MCF 10A (cell line): ENCODE data around the gene TOR4A. TPM values are rescaled to one million over a fixed set of nuclear protein-coding genes. Genes with fewer than 3 reads are reported as not detected.

Experiments used
- BruUV-seq: library from RNA; stranded (reverse); fragments of 400-500 nt; replicated peaks from 2 replicates; lab custom pipeline; 2021; lab: Mats Ljungman, UMichigan
- CTCF ChIA-PET: fragments of 300-600 bp; sonication (Branson Sonifier 250); formaldehyde crosslinking; extraction: SDS; loops from one replicate; lab custom pipeline; 2021; ENCODE audit warnings: antibody characterized with exemption, inconsistent platforms; lab: Yijun Ruan, JAX
- POLR2A ChIA-PET: fragments of 300-600, 350-650 bp; sonication (Branson Sonifier 250); formaldehyde crosslinking; extraction: SDS; loops from one replicate; lab custom pipeline; 2020; ENCODE audit warnings: antibody characterized with exemption, inconsistent platforms; lab: Yijun Ruan, JAX
- DNase-seq: peaks from one replicate; pipeline ENCODE4 v3.0.0-alpha.2; 2018; ENCODE audit not compliant: unreplicated experiment
- H3K27ac Mint-ChIP-seq: one replicate; pipeline ENCODE4 v1.8.0; 2022; ENCODE audit warnings: mild to moderate bottlenecking, low read depth, mixed read lengths; ENCODE audit not compliant: unreplicated experiment
- H3K27me3 Mint-ChIP-seq: one replicate; pipeline ENCODE4 v1.8.0; 2022; ENCODE audit warnings: mixed read lengths; ENCODE audit not compliant: insufficient read depth, unreplicated experiment
- H3K36me3 Mint-ChIP-seq: one replicate; pipeline ENCODE4 v1.8.0; 2022; ENCODE audit warnings: mild to moderate bottlenecking, moderate library complexity, mixed read lengths; ENCODE audit not compliant: insufficient read depth, unreplicated experiment
- H3K4me1 Mint-ChIP-seq: one replicate; pipeline ENCODE4 v1.8.0; 2022; ENCODE audit warnings: mixed read lengths; ENCODE audit not compliant: insufficient read depth, unreplicated experiment
- H3K4me3 Mint-ChIP-seq: one replicate; pipeline ENCODE4 v1.8.0; 2022; ENCODE audit warnings: mild to moderate bottlenecking, moderate library complexity, mixed read lengths; ENCODE audit not compliant: unreplicated experiment
- H3K9me3 Mint-ChIP-seq: one replicate; pipeline ENCODE4 v1.8.0; 2022; ENCODE audit warnings: mixed read lengths; ENCODE audit not compliant: unreplicated experiment
- intact Hi-C: fragments of 100-400 bp; cut with micrococcal nuclease; formaldehyde crosslinking; loops from 2 replicates; pipeline ENCODE4 v1.14.1; 2022
- total RNA-seq: library from RNA; stranded (reverse); gene quantifications from 2 replicates; pipeline ENCODE4 v1.2.3, GENCODE V29; 2022
- TF ChIP-seq, protein P1 (sequence below): fragments of 200-600 bp; IDR thresholded peaks from one replicate; pipeline ENCODE4 v1.8.0; 2022; ENCODE audit warnings: antibody characterized with exemption, mild to moderate bottlenecking; ENCODE audit not compliant: unreplicated experiment

The TOR4A gene
- total RNA-seq, 1 experiment from 2014 or later, result 21.9 TPM

DNA sequence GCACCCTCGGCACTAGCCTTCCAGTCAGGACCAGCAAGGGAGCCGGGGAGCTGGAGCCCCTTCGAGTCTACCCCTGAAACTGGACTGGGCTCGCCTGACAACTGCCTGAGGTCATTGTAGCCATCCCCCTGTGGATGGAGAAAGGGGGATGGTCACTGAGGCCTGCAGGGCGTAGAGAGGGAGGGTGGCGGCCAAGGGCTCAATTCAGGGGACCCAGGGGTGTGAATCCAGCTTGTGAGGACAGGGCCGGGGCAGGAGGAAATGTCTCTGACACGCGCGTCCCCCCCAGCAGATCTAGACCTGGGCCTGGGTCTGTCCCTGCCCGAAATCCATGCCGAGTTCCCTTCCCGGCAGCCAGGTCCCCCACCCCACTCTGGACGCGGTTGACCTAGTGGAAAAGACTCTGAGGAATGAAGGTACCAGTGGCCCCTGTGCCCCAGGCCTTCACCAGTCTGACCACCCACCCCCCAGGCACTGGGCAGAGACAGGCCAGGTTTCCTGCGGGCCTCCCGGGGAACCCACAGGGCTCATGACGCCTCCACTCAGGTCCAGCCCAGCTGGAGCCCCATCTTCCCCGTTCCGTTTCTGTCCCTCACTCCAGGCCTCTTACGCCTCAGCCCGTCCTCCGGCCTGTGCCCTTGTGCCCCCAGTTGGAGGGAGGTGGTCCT lies 46.0 kb upstream of the TOR4A start:
- POLR2A ChIA-PET, result interaction anchor here (0.8 kb wide), 1 partner anchor 9 kb away, joined by 3 read pairs; the partner anchor contains the start of gene TUBB4B
- no peak overlapping the region for H3K4me3 Mint-ChIP-seq
- BruUV-seq, result no TSS peak

DNA sequence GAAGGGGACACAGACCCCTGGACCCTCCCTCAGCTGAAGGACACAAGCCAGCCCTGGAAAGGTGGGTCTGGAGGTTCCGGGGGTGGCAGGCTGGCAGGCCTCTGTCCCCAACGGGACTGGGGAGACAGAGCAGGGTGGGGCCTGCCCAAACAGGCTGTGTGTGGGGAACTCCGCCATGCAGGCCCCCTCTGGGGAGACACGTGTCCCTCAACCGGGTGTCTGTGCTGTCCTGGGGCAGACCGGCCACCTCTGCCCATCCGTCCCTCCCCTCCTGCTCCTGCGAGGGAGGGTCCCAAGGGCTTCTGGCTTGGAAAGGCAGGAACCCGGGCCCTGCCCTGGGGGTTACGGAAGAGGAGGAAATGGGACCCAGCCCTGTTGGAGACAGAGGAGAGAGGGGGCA lies 45.4 kb upstream of the TOR4A start:
- TF ChIP-seq, protein P1, sequence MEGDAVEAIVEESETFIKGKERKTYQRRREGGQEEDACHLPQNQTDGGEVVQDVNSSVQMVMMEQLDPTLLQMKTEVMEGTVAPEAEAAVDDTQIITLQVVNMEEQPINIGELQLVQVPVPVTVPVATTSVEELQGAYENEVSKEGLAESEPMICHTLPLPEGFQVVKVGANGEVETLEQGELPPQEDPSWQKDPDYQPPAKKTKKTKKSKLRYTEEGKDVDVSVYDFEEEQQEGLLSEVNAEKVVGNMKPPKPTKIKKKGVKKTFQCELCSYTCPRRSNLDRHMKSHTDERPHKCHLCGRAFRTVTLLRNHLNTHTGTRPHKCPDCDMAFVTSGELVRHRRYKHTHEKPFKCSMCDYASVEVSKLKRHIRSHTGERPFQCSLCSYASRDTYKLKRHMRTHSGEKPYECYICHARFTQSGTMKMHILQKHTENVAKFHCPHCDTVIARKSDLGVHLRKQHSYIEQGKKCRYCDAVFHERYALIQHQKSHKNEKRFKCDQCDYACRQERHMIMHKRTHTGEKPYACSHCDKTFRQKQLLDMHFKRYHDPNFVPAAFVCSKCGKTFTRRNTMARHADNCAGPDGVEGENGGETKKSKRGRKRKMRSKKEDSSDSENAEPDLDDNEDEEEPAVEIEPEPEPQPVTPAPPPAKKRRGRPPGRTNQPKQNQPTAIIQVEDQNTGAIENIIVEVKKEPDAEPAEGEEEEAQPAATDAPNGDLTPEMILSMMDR, result no peak
- DNase-seq, result no peak
- BruUV-seq, result no TSS peak
- CTCF ChIA-PET, result no interaction called here
- Mint-ChIP-seq H3K4me1 (peaks cover 6% of the 10 kb centered on the region), H3K4me3 (no peak overlapping the region), H3K9me3 (no peaks in the 10 kb centered on the region), H3K27me3 (no peaks in the 10 kb centered on the region), H3K27ac (no peak overlapping the region), H3K36me3 (peaks cover 7% of the 10 kb centered on the region)
- POLR2A ChIA-PET, result no interaction called here
- intact Hi-C loops, result no loop called here

More for the DNA sequence above, 46.0 kb upstream of the TOR4A start:
- TF ChIP-seq, protein P1, result no peak
- Mint-ChIP-seq H3K27ac (no peak overlapping the region), H3K9me3 (no peaks in the 10 kb centered on the region), H3K27me3 (no peaks in the 10 kb centered on the region), H3K36me3 (peaks cover 7% of the 10 kb centered on the region), H3K4me1 (peaks cover 11% of the 10 kb centered on the region)
- no peak for DNase-seq
- CTCF ChIA-PET, result no interaction called here
- intact Hi-C loops, result no loop called here

DNA sequence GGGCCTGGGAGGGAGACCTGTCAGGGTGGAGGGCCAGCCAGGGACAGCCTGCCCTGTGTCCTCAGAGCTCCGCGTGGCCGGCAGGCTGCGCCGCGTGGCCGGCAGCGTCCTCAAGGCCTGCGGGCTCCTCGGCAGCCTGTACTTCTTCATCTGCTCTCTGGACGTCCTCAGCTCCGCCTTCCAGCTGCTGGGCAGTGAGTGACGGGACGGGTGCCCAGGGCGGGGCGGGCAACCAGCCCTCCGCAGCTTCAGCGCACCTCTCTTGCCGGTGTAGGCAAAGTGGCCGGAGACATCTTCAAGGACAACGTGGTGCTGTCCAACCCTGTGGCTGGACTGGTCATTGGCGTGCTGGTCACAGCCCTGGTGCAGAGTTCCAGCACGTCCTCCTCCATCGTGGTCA lies 45.0 kb upstream of the TOR4A start:
- no peaks in the 10 kb centered on the region for H3K27me3 Mint-ChIP-seq
- no peak overlapping the region for H3K4me3 Mint-ChIP-seq
- peaks cover 7% of the 10 kb centered on the region for H3K36me3 Mint-ChIP-seq
- BruUV-seq, result no TSS peak
- intact Hi-C loops, result no loop called here
- POLR2A ChIA-PET, result no interaction called here
- H3K27ac Mint-ChIP-seq, result no peak overlapping the region
- CTCF ChIA-PET, result interaction anchor here (0.5 kb wide), 1 partner anchor 186 kb away, joined by 3 read pairs; no protein-coding TSS in a partner anchor
- no peaks in the 10 kb centered on the region for H3K9me3 Mint-ChIP-seq
- TF ChIP-seq, protein P1, result no peak
- H3K4me1 Mint-ChIP-seq, result peaks cover 4% of the 10 kb centered on the region
- DNase-seq, result no peak

DNA sequence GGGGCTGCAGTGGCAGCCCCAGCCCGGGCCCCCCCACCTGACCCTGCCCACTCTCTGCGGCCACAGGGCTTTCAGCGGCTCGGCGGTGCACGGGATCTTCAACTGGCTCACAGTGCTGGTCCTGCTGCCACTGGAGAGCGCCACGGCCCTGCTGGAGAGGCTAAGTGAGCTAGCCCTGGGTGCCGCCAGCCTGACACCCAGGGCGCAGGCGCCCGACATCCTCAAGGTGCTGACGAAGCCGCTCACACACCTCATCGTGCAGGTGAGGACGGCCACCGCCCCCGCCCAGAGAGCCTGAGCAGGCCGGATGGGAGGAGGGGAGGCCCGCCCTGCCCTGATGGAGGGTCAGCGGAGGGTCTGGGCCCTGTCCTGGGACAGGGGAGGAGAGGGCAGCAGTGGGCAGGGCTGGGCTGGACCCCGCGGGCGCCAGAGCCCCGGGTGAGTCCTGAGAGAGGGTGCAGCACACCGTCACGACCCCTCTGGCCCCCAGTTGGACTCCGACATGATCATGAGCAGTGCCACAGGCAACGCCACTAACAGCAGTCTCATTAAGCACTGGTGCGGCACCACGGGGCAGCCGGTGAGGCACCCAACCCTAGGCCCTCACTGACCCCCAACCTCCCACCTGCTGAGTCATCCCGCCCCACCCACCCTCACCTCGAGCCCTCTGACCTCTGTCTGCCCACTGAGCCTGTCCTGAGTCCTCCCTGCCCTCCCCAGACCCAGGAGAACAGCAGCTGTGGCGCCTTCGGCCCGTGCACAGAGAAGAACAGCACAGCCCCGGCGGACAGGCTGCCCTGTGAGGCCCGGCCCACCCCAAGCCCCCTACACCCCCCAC lies 44.2 kb upstream of the TOR4A start:
- Mint-ChIP-seq H3K36me3 (peaks cover 7% of the 10 kb centered on the region), H3K9me3 (no peaks in the 10 kb centered on the region), H3K4me3 (no peak overlapping the region), H3K27ac (no peak overlapping the region), H3K27me3 (no peaks in the 10 kb centered on the region), H3K4me1 (no peaks in the 10 kb centered on the region)
- BruUV-seq, result no TSS peak
- CTCF ChIA-PET, result no interaction called here
- intact Hi-C loops, result no loop called here
- TF ChIP-seq, protein P1, result no peak
- POLR2A ChIA-PET, result no interaction called here
- no peak for DNase-seq
